NCI-H2171 treated with DMSO at 0.1 percent for 48 hours (cell line): ENCODE results near the gene AQP6.

Experiments
- DNase-seq: peaks from one replicate; lab custom pipeline; 2025; lab: John Stamatoyannopoulos, UW

Gene AQP6

GRCh38 chr12:49998453-49998852 is 25.7 kb downstream of the AQP6 start:
- DNase-seq: no peak

- DNase-seq: no peak
These were observed 30.8 kb downstream of the AQP6 start for GRCh38 chr12:50003595-50003994.

GRCh38 chr12:50004696-50005095 is 31.9 kb downstream of the AQP6 start:
- no peak for DNase-seq

- no peak for DNase-seq
These were observed 32.4 kb downstream of the AQP6 start for GRCh38 chr12:50005175-50005574.

- DNase-seq: no peak
These were observed 33.5 kb downstream of the AQP6 start for GRCh38 chr12:50006280-50006679.

DNA sequence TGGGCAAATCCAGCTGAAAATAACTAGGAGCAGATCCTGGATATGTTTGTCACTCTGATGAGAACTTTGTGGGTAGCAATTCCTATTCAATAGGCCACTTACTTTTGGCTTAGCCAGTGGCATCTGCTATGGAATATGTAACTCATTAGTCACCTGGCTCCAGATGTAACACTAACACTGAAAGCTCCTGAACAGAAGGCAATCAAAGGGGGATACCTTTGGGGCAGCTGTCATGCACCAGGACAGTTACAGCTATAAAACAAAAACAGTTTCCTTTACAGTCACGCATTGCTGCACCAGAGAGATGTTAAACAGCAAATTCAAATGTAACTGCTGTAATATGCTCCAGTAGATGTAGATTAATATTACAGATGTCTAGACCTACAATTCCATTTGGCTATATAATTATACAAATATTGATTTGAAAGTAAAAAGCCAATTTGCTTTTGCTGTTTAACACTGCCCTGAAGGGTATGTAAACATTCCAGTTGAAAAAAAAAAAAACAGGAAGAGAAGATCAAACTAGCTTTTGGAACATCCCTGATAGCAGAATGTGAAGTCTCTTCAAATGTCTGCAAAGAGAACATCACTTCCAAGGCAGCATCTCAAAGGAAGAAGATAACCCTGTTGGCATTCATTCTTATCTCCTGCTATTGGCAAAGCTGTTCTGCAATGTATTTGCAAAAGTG is 34.2 kb downstream of the AQP6 start:
- peak; percentile 97 for DNase-seq

DNA sequence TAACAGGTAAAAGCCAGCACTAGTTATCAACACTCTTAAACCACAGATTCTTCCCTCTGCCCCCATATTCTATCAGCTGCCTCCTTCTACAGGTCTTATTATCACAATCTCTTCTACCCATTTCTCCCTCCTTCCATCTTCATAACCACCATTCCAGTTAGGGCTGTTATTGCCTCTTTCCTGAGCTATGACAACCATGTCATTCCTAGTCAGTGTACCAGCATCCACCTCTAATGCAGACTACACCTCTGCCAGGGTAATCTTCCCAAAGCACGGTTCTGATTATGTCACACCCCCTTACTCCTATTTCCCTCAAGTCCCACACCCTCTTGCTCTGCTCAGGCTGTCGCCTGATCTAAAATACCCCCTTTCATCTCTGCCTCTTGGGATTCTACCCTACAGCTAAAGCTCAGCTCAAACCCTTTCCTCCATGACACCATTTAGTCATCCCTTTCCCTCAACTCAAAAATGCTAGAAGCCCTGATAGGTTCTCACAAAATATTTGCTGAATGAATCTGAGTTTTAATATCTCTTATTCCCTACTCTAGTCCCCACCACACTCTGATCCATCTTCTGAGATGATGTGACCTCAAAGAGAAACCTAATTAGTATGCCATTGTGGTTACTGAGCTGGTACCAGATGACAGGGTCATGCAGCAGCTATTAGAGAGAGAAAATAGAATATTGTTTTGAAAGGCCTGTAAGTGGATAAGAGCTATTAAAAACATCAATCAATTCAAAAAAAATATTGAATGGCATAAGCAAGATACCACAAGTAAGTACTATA is 40.8 kb downstream of the AQP6 start:
- DNase-seq: no peak

DNA sequence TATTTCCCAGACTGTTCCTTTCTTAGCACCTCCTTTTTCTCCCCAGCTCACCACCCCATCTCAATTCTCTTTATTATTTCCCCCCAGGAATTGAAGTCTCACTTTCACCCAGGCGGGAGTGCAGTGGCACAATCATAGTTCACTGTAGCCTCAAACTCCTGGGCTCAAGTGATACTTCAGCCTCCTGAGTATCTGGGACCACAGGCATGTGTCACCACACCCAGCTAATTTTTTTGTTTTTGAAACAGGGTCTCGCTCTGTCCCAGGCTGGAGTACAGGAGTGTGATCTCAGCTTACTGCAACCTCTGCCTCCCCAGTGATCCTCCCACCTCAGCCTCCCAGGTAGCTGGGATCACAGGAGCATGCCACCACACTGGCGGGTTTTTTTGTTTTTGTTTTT is 41.6 kb downstream of the AQP6 start:
- no peak for DNase-seq

DNA sequence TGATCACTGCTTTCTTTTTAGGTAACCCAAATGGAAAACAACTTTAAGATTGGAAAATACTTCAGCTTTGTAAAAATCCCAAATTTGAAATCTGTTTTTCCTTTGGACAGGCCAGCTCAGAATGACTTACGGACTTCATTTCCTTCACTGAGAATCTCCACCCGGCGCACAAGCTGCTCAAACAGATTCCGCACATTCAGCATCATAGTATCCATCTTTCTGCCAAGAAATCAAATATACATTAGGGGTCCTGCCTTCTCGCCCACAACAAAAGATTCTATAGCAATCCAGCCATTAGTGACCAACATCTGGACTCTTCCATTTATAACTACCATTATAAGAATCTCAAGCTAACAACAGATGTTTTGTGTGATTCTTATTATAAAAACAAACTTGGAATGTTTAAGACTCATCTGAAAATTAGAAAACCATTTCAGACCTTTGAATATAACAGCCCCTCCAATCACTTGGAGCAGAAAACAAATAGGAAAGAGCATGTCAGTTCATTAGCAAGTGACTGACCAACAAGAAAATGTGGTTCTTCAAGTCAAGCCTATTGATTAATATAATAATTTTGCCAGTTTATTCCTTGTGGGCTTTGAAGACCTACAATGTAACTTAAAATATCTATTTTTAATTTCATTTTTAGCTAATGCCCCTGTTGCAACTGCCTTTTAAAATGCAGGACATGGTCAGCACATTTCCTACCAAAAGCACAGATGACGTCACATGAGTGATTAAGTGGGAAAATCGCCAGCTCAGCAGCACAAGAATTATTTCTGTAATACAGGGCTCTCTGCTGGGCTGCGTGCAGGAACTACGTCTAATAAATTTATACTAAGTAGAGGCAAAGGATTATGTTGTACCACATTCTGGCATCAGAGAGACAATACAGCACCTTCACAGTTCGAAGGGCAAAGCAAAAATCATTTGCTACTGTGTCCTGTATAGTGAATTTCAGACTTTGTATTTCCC is 44.0 kb downstream of the AQP6 start:
- no peak for DNase-seq

GRCh38 chr12:50017641-50018040 is 44.9 kb downstream of the AQP6 start:
- DNase-seq: no peak

GRCh38 chr12:50018154-50018553 is 45.4 kb downstream of the AQP6 start:
- DNase-seq: no peak

- no peak for DNase-seq
These were observed 46.2 kb downstream of the AQP6 start for GRCh38 chr12:50018968-50019367.

DNA sequence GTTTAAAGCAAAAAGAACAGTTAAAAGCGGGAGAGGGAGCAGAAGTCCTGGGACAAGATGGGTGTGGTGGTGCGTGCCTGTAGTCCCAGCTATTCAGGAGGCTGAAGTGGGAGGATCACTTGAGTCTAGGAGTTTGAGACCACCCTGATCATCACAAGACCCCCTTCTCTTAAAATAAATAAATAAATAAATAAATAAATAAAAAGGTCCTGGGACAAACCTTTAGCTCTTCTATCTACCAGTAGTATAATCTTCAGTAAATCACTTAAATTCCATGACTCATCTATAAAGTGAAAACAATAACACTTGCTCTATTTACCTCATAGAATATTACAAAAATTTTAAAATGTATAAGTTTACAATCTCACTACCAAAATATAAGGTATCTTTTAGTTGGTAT is 46.8 kb downstream of the AQP6 start:
- DNase-seq: no peak

DNA sequence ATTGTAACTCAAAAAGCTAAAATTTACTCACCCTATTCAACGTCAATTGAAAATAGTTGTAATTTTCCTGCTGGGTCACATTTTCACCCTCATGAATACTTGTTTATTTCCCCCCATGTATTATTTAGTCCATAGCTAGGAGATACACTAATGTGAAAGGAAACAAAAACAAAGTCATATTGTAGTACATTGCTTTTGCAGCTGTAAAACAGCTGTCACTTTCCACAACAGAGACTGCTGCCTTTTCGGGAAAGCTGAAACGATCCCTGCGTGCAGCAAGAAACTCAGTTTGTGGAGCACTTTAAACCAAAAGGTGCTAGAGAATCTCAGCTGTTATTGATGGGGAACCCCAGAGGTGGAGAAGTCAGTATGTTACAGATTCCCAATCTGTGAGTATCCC is 48.3 kb downstream of the AQP6 start:
- no peak for DNase-seq

DNA sequence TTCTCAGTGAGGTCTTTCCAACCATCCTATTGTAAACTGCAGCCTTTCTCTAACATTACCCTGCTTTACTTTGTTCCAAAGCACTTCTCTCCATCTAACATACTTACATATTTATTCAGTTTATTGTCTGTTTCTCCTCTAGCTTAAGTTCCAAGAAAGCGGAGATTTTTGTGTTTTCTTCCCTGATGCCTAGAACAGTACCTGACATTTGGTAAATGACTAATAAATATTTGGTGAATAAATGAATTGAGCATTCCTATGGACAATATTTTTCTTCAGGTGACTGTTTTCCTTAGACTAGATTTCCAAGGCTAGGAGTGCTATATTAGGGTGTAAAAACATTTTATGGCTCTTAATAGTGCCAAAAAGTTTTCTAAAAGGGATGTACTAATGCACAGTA is 50.2 kb downstream of the AQP6 start:
- no peak for DNase-seq

DNA sequence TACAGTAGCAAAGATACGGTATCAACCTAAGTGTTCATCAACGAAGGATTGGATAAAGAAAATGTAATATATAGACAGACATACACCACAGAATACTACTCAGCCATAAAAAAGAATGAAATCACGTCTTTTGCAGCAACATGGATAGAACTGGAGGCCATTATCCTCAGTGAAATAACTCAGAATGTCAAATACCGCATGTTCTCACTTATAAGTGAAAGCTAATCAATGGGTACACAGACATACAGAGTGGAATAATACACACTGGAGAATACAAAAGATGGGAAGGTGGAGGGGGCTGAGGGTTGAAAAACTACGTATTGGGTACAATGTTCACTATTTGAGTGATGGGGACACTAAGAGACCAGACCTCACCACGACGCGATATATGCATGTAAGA is 51.5 kb downstream of the AQP6 start:
- no peak for DNase-seq

DNA sequence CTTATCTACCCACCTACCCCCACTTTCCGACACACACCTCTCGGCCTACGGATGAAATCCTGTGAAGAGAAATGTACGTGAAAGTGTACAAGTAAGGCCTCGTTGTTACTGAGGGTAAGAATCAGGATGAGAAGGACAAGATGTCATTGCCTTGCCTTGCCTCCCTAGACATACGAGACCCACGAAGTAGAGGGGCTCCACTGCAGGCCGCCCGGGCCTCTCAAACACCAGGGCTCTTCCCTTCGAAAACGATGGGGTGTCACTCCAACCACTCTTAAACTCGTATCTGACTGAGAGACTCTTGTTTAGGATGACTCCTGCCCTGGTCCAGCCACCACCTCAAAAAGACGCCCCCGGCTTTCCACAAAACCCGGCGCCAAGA is 52.0 kb downstream of the AQP6 start:
- peak; percentile 30 for DNase-seq

- DNase-seq: peak; percentile 99
These were observed 52.7 kb downstream of the AQP6 start, which contains the start of gene RACGAP1 for GRCh38 chr12:50025187-50026059. RACGAP1 (minus strand) TSS chr12:50025494; CDS start chr12:50016715, 8,779 bp downstream.

GRCh38 chr12:50026691-50027090 is 53.9 kb downstream of the AQP6 start:
- DNase-seq: no peak
